Colonic mucosa (tissue), 4 donors: Measurements from ENCODE around the gene COMMD10. TPM values are rescaled to one million over a fixed set of nuclear protein-coding genes. Genes with fewer than 3 reads are reported as not detected.

Experiments used
- DNase-seq: peaks from one replicate; pipeline ENCODE4 v3.0.0-alpha.2; 2020
- H3K27ac ChIP-seq: fragments of 200-600 bp; one replicate; pipeline ENCODE4 v1.8.0; 2021
- H3K27me3 ChIP-seq: fragments of 200-600 bp; one replicate; pipeline ENCODE4 v1.8.0; 2021
- H3K36me3 ChIP-seq: fragments of 200-600 bp; one replicate; pipeline ENCODE4 v1.8.0; 2021
- H3K4me1 ChIP-seq: fragments of 200-600 bp; one replicate; pipeline ENCODE4 v1.8.0; 2021; ENCODE audit warnings: mild to moderate bottlenecking
- H3K4me3 ChIP-seq: fragments of 200-600 bp; one replicate; pipeline ENCODE4 v1.8.0; 2021
- H3K9ac ChIP-seq, 2 donors: one replicate each; pipeline ENCODE4 v1.7.0; 2013; ENCODE audit warnings: control low read depth in 2 of 2, low read depth in 2 of 2, low read length in 2 of 2
- H3K9me3 ChIP-seq: fragments of 200-600 bp; one replicate; pipeline ENCODE4 v1.8.0; 2021
- intact Hi-C: fragments of 100-400 bp; cut with DNase I; formaldehyde crosslinking; loops from one replicate; pipeline ENCODE4 v1.14.1; 2022
- total RNA-seq, 2 donors: library from RNA; stranded (reverse); fragmentation: NEBNext Ultra II Directional in 1 of 2; extraction: Animal tissue kit (Norgen Biotek cat#: 25700) in 1 of 2; gene quantifications; one replicate each; pipeline ENCODE4 v1.2.1, GENCODE V29; 2021
- TF ChIP-seq, protein P1 (sequence below): fragments of 200-600 bp; IDR thresholded peaks from one replicate; pipeline ENCODE4 v1.8.0; 2022; ENCODE audit warnings: antibody characterized with exemption, mild to moderate bottlenecking
- donor health status: healthy.
- donor health status: DM: no; HTN: no; CAD: no.
- donor health status: DM: no; HTN: no; CAD: no.

COMMD10 gene
- total RNA-seq, 2 donors from 2014 or later: 24.8 to 26.5 TPM

DNA sequence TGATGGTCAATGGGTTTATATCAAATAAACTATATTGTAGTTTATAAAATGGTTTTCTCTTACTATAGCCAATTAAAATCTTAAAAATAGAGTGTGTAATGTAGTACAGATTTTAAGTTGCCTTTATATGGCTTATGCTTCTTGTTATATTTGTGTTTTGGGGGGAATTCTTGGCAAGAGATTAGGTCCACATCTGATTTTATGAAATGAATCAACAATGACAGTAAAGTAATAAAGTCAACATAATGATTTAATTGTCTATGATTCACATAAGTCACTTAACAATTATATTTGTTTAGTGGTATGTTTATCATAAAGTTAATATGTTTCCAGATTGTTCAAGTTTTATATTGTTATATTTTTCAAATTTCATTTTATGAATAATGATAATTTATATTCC is 164.8 kb downstream of the COMMD10 start:
- H3K27me3 ChIP-seq: no peaks in the 10 kb centered on the region
- intact Hi-C loops: no loop called here
- TF ChIP-seq, protein P1, sequence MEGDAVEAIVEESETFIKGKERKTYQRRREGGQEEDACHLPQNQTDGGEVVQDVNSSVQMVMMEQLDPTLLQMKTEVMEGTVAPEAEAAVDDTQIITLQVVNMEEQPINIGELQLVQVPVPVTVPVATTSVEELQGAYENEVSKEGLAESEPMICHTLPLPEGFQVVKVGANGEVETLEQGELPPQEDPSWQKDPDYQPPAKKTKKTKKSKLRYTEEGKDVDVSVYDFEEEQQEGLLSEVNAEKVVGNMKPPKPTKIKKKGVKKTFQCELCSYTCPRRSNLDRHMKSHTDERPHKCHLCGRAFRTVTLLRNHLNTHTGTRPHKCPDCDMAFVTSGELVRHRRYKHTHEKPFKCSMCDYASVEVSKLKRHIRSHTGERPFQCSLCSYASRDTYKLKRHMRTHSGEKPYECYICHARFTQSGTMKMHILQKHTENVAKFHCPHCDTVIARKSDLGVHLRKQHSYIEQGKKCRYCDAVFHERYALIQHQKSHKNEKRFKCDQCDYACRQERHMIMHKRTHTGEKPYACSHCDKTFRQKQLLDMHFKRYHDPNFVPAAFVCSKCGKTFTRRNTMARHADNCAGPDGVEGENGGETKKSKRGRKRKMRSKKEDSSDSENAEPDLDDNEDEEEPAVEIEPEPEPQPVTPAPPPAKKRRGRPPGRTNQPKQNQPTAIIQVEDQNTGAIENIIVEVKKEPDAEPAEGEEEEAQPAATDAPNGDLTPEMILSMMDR: no peak

DNA sequence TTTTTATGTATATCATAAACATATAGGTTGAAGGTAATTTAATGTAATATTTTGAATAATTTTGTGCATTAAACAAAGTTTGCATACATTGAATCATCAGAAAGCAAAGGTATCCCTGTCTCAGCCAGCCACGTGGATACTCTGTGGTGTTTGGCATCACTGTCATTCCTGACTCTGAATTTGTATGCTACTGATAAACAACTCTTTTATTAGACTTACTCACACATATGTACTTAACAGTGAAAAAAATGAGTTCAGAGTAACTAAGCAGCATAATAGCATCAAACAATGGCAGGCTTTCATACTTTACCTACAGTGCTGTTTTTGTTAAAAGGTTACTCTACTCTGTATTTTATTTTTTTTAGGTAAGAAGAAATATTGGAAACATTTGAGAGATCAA is 171.9 kb downstream of the COMMD10 start:
- Histone ChIP-seq H3K4me3 (no peak overlapping the region), H3K27me3 (no peaks in the 10 kb centered on the region), H3K9ac (no peak overlapping the region), H3K4me1 (no peaks in the 10 kb centered on the region), H3K9me3 (no peaks in the 10 kb centered on the region), H3K36me3 (no peaks in the 10 kb centered on the region), H3K27ac (no peak overlapping the region)
- intact Hi-C loops: no loop called here
- TF ChIP-seq, protein P1: no peak
- DNase-seq: no peak

More for the DNA sequence above, 164.8 kb downstream of the COMMD10 start:
- H3K9me3 ChIP-seq: no peaks in the 10 kb centered on the region
- H3K4me3 ChIP-seq: no peak overlapping the region
- DNase-seq: no peak
- H3K9ac ChIP-seq: no peak overlapping the region
- no peak overlapping the region for H3K27ac ChIP-seq
- H3K4me1 ChIP-seq: no peaks in the 10 kb centered on the region
- no peaks in the 10 kb centered on the region for H3K36me3 ChIP-seq

DNA sequence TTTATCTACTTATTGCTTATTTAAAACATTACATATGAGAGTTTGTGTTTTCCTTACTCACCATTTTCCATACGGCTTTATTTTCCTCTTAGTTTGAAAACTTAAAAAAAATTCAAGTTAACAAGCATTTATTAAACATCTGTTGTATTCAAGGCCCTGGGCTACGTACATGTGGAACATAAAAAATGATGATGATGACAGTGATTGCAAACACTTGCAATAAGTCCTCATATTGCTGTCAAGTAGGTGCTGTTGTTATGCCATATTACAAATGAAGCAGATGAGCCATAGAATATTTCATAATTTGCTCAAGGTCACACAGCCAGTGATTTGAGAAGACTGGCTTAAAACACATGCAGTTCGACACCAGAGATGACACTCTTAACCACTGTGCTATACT is 180.6 kb downstream of the COMMD10 start:
- Histone ChIP-seq H3K27ac (no peak overlapping the region), H3K36me3 (no peaks in the 10 kb centered on the region), H3K4me3 (no peak overlapping the region), H3K9ac (no peak overlapping the region), H3K27me3 (no peaks in the 10 kb centered on the region), H3K9me3 (no peaks in the 10 kb centered on the region), H3K4me1 (no peaks in the 10 kb centered on the region)
- intact Hi-C loops: no loop called here
- DNase-seq: no peak
- TF ChIP-seq, protein P1: no peak

DNA sequence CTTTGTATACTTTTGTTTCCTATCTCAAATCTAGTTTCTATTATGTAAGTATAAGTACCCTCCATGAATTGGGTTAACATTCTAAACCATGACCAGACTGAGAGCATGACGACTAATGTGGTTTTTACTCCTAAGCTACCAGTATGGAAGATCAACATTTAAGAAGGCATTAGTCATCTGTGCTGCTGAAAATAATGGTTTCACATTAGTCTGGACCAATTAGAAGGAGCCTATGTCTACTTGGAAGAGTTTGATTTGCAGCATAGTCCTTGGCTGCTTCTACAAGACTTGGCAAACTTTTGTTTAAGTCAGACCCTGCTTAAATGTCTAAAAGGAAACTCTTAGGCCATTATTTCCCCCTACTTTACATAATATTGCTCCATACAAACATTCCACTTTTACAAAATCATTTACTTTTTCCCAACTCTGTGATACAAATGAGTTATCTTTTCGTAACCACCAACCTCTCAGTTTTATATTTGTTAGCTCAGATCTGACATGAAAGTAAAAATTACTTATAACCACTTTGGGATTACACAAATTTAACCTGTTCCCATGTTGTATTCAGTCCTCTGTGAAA is 186.7 kb downstream of the COMMD10 start:
- no peak overlapping the region for H3K4me3 ChIP-seq
- H3K9me3 ChIP-seq: no peaks in the 10 kb centered on the region
- no peaks in the 10 kb centered on the region for H3K27me3 ChIP-seq
- no peaks in the 10 kb centered on the region for H3K4me1 ChIP-seq
- DNase-seq: no peak
- no peaks in the 10 kb centered on the region for H3K36me3 ChIP-seq
- TF ChIP-seq, protein P1: no peak
- intact Hi-C loops: no loop called here
- H3K9ac ChIP-seq: no peak overlapping the region
- H3K27ac ChIP-seq: no peak overlapping the region

DNA sequence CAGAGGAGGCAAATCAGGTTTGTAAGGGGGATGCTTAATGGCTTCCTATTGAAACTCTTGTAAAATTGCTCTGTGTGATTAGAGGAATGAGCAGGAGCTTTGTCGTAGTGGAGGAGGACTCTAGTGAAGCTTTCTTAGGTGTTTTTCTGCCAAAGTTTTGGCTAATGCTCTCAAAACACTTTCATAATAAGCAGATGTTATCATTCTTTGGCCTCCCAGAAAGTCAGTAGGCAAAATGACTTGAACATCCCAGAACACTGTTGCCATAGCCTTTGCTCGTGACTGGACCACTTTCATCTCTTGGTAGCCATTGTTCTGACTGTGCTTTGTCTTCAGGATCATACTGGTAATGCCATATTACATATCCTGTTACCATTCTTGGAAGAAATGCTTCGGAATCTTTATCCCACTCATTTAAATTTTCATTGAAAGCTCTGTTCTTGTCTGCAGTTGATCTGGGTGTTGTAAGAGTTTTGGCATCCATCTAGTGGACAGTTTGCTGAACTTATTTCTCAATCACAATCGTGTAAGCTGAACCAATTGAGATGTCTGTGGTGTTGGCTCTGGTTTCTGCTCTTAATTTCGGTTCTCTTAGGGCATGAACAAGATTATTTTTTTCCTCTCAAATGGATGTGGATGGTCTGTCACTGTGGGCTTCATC is 187.6 kb downstream of the COMMD10 start:
- TF ChIP-seq, protein P1: no peak
- no peak overlapping the region for H3K27ac ChIP-seq

More for the DNA sequence above, 187.6 kb downstream of the COMMD10 start:
- H3K36me3 ChIP-seq: no peaks in the 10 kb centered on the region
- no peaks in the 10 kb centered on the region for H3K27me3 ChIP-seq
- H3K4me3 ChIP-seq: no peak overlapping the region
- no peak overlapping the region for H3K9ac ChIP-seq
- H3K9me3 ChIP-seq: no peaks in the 10 kb centered on the region
- no peak for DNase-seq
- H3K4me1 ChIP-seq: no peaks in the 10 kb centered on the region
- intact Hi-C loops: no loop called here
